Neutrophil (primary cell): ENCODE measurements around the gene TTC27.

Experiments used
- H3K27ac ChIP-seq: fragments of 200-600 bp; sonication (generic); 2 replicates; pipeline ENCODE4 v1.5.1; 2016; ENCODE audit warnings: mild to moderate bottlenecking, moderate library complexity
- H3K27me3 ChIP-seq: fragments of 200-600 bp; sonication (generic); 2 replicates; pipeline ENCODE4 v1.6.0; 2016; ENCODE audit warnings: mild to moderate bottlenecking
- H3K36me3 ChIP-seq: fragments of 200-600 bp; sonication (generic); 2 replicates; pipeline ENCODE4 v1.5.1; 2017
- H3K4me1 ChIP-seq, 2 experiments: fragments of 200-600 bp in 1 of 2; sonication (generic) in 1 of 2; 1 replicate in 1 of 2; 2 replicates in 1 of 2; pipeline versions ENCODE4 v1.5.1 to v1.6.1; 2013 to 2016; ENCODE audit warnings: low read depth in 1 of 2, low read length in 1 of 2, mild to moderate bottlenecking in 1 of 2, moderate library complexity in 1 of 2; ENCODE audit not compliant: control insufficient read depth in 1 of 2, insufficient read depth in 1 of 2
- H3K4me3 ChIP-seq, 2 experiments: fragments of 200-600 bp in 1 of 2; sonication (generic) in 1 of 2; 1 replicate in 1 of 2; 2 replicates in 1 of 2; pipeline ENCODE4 v1.5.1; 2013 to 2016; ENCODE audit warnings: low read depth in 1 of 2, low read length in 1 of 2, mild to moderate bottlenecking in 1 of 2, moderate library complexity in 1 of 2
- H3K9me3 ChIP-seq: fragments of 200-600 bp; sonication (generic); 2 replicates; pipeline ENCODE4 v1.5.1; 2016
- TF ChIP-seq, protein P1 (sequence below): fragments of 200-600 bp; sonication (generic); IDR thresholded peaks from 2 replicates; pipeline ENCODE4 v1.5.1; 2016; ENCODE audit warnings: antibody characterized with exemption

Gene TTC27

DNA sequence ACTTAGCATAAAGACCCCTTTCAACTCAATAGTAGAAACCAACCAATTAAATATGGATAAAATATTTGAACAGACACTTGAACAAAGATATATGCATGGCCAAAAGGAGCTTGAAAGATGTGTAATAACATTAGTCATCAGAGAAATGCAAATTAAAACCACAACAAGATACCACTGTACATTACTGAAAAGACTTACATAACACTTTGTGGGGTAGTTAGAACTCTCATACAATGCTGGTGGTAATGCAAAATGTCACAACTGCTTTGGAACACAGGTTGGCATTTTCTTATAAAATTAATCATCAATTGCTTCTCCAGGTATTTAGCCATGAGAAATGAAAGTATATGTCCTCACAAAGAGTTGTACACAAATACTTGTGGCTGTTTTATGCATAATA lies 60.7 kb downstream of the TTC27 start:
- Histone ChIP-seq H3K4me3 (no peak overlapping the region), H3K27ac (no peak overlapping the region), H3K9me3 (no peaks in the 10 kb centered on the region), H3K36me3 (no peaks in the 10 kb centered on the region), H3K27me3 (no peaks in the 10 kb centered on the region), H3K4me1 (no peaks in the 10 kb centered on the region)
- TF ChIP-seq, protein P1, sequence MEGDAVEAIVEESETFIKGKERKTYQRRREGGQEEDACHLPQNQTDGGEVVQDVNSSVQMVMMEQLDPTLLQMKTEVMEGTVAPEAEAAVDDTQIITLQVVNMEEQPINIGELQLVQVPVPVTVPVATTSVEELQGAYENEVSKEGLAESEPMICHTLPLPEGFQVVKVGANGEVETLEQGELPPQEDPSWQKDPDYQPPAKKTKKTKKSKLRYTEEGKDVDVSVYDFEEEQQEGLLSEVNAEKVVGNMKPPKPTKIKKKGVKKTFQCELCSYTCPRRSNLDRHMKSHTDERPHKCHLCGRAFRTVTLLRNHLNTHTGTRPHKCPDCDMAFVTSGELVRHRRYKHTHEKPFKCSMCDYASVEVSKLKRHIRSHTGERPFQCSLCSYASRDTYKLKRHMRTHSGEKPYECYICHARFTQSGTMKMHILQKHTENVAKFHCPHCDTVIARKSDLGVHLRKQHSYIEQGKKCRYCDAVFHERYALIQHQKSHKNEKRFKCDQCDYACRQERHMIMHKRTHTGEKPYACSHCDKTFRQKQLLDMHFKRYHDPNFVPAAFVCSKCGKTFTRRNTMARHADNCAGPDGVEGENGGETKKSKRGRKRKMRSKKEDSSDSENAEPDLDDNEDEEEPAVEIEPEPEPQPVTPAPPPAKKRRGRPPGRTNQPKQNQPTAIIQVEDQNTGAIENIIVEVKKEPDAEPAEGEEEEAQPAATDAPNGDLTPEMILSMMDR, result no peak

GRCh38 chr2:32691678-32692077 lies 63.8 kb downstream of the TTC27 start:
- TF ChIP-seq, protein P1, result no peak
- Histone ChIP-seq H3K4me1 (no peaks in the 10 kb centered on the region), H3K27me3 (no peaks in the 10 kb centered on the region), H3K4me3 (no peak overlapping the region), H3K36me3 (no peaks in the 10 kb centered on the region), H3K9me3 (no peaks in the 10 kb centered on the region), H3K27ac (no peak overlapping the region)

DNA sequence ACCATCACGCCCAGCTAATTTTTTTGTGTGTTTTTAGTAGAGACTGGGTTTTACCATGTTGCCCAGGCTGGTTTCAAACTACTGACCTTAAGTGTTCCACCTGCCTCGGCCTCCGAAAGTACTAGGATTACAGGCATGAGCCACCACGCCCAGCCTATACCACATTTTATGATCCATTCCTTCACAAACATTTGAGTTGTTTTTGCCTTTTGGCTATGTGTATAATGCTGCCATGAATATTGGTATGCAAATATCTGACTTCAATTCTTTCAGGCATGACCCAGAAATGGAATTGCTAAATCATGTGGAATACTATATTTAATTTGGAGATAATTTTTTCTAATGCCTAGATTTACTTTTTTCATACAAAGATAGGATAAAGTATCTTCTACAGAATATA lies 68.6 kb downstream of the TTC27 start:
- no peaks in the 10 kb centered on the region for H3K36me3 ChIP-seq
- H3K27ac ChIP-seq, result no peak overlapping the region
- H3K4me1 ChIP-seq, result no peaks in the 10 kb centered on the region
- TF ChIP-seq, protein P1, result no peak
- H3K27me3 ChIP-seq, result no peaks in the 10 kb centered on the region
- H3K4me3 ChIP-seq, result no peak overlapping the region
- H3K9me3 ChIP-seq, result no peaks in the 10 kb centered on the region

GRCh38 chr2:32697156-32697555 lies 69.3 kb downstream of the TTC27 start:
- Histone ChIP-seq H3K36me3 (no peaks in the 10 kb centered on the region), H3K27me3 (no peaks in the 10 kb centered on the region), H3K27ac (no peak overlapping the region), H3K4me1 (no peaks in the 10 kb centered on the region), H3K4me3 (no peak overlapping the region), H3K9me3 (no peaks in the 10 kb centered on the region)
- TF ChIP-seq, protein P1, result no peak

- TF ChIP-seq, protein P1, result no peak
- no peaks in the 10 kb centered on the region for H3K9me3 ChIP-seq
Observed at GRCh38 chr2:32699151-32699550, 71.3 kb downstream of the TTC27 start.

GRCh38 chr2:32701806-32702205 lies 74.0 kb downstream of the TTC27 start:
- H3K9me3 ChIP-seq, result no peaks in the 10 kb centered on the region
- peaks cover 9% of the 10 kb centered on the region for H3K36me3 ChIP-seq
- H3K27ac ChIP-seq, result no peak overlapping the region
- no peaks in the 10 kb centered on the region for H3K4me1 ChIP-seq
- TF ChIP-seq, protein P1, result no peak
- no peaks in the 10 kb centered on the region for H3K27me3 ChIP-seq
- no peak overlapping the region for H3K4me3 ChIP-seq

More at GRCh38 chr2:32699151-32699550, 71.3 kb downstream of the TTC27 start:
- Histone ChIP-seq H3K4me1 (no peaks in the 10 kb centered on the region), H3K27ac (no peak overlapping the region), H3K36me3 (peaks cover 9% of the 10 kb centered on the region), H3K27me3 (no peaks in the 10 kb centered on the region), H3K4me3 (no peak overlapping the region)
